Measurements from ENCODE around the gene DOCK4. TPM values are rescaled to one million over a fixed set of nuclear protein-coding genes. Genes with fewer than 3 reads are reported as not detected.

DOCK4 gene
- total RNA-seq, 1 donor = 31.8 TPM

DNA sequence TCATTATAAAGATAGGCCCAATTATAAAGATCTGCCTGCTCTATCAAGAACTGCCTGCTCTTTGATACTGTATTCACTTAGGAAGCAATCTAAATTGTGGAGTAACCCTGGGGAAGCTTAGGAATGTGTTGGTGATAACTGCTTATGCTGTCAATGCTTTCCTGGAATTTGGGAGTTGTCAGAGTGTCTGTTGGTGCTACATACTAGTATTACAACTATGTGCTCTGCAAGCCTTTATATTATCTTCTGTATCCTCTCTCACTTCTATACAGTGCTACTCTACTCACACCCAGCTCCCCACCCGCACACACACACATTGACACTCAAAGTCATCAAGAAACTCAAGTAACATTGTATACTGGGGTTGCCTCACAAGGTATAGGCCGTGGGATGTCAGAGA, 6.4 kb upstream of the DOCK4 start:
- peaks cover 6% of the 10 kb centered on the region for H4K20me1 ChIP-seq (ENCODE audit: insufficient read depth, low read length)
- peaks cover 8% of the 10 kb centered on the region for H3K4me1 ChIP-seq (ENCODE audit: insufficient read depth, low read length)
- TF ChIP-seq, protein P1, sequence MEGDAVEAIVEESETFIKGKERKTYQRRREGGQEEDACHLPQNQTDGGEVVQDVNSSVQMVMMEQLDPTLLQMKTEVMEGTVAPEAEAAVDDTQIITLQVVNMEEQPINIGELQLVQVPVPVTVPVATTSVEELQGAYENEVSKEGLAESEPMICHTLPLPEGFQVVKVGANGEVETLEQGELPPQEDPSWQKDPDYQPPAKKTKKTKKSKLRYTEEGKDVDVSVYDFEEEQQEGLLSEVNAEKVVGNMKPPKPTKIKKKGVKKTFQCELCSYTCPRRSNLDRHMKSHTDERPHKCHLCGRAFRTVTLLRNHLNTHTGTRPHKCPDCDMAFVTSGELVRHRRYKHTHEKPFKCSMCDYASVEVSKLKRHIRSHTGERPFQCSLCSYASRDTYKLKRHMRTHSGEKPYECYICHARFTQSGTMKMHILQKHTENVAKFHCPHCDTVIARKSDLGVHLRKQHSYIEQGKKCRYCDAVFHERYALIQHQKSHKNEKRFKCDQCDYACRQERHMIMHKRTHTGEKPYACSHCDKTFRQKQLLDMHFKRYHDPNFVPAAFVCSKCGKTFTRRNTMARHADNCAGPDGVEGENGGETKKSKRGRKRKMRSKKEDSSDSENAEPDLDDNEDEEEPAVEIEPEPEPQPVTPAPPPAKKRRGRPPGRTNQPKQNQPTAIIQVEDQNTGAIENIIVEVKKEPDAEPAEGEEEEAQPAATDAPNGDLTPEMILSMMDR (IDR thresholded peaks at IDR 0.05; ENCODE audit: extremely low read depth, low read depth, low read length) = no peak
- H3K36me3 ChIP-seq (ENCODE audit: insufficient read depth, low read length) = no peaks in the 10 kb centered on the region
- peaks cover 69% of the 10 kb centered on the region for H3K79me2 ChIP-seq (ENCODE audit: insufficient read depth, low read length)
- no peak for DNase-seq (ENCODE audit: insufficient read length, low spot score, missing footprints)
- H3K27me3 ChIP-seq (ENCODE audit: insufficient read depth, low read length) = no peaks in the 10 kb centered on the region
- H3K4me3 ChIP-seq (ENCODE audit: insufficient read depth, low read length) = no peak overlapping the region
- H3K4me2 ChIP-seq (ENCODE audit: insufficient read depth, low read length) = no peak overlapping the region
- no peak overlapping the region for H2AFZ ChIP-seq (ENCODE audit: low read length)
- H3K27ac ChIP-seq (ENCODE audit: low read depth, low read length) = no peak overlapping the region
- H3K9me3 ChIP-seq (ENCODE audit: low read depth, low read length) = no peaks in the 10 kb centered on the region

DNA sequence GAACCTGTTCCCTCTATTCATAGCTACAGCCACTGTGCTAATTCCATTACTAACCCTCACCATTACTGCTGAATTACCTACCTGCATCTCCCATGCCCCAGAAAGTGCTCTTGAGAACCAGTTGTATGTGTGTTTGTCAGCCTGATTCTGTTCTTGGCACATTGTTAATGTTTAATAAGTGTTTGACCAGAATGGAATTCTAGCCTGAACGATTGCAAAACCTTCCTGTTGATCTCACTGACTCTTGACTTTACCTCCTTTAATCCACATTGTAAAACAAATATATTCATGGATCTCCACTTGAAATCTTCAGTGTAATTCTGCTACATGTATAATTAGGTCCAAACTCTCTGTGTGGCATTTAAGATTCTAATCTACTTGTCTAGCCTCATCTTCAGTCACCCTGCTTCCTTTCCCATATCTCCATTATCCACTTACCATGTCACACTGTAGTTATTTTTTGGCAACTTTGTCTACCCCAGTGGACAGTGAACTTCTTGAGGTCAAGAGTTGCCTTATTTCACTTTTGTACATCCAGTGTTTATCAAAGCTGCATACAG, 5.2 kb upstream of the DOCK4 start:
- H3K79me2 ChIP-seq (ENCODE audit: insufficient read depth, low read length) = peaks cover 71% of the 10 kb centered on the region

DNA sequence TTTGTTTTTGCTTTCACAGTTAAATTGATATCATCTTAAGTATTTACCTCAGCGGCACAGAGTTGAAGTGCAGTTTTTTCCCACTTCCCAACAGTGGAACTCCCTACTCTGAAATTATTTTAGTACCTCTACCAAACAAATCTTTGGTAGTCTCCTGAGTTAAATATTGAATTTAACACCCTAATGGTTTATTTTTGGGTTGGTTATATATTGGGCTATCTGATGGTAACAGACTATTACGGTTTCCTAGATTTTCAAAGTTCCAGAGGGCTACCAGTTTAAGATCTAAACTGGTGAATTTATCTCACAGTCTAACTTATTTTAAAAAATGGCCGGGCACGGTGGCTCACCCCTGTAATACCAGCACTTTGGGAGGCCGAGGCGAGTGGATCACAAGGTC, 1.6 kb upstream of the DOCK4 start:
- TF ChIP-seq, protein P1 (IDR thresholded peaks at IDR 0.05; ENCODE audit: extremely low read depth, low read depth, low read length) = no peak
- H3K27me3 ChIP-seq (ENCODE audit: insufficient read depth, low read length) = no peaks in the 10 kb centered on the region
- peaks cover 22% of the 10 kb centered on the region for H3K4me1 ChIP-seq (ENCODE audit: insufficient read depth, low read length)
- no peaks in the 10 kb centered on the region for H3K36me3 ChIP-seq (ENCODE audit: insufficient read depth, low read length)
- peaks cover 3% of the 10 kb centered on the region for H4K20me1 ChIP-seq (ENCODE audit: insufficient read depth, low read length)
- no peak overlapping the region for H3K27ac ChIP-seq (ENCODE audit: low read depth, low read length)
- peak overlapping the region; percentile 99 for H3K4me2 ChIP-seq (ENCODE audit: insufficient read depth, low read length)
- peaks cover 74% of the 10 kb centered on the region for H3K79me2 ChIP-seq (ENCODE audit: insufficient read depth, low read length)
- no peak overlapping the region for H3K4me3 ChIP-seq (ENCODE audit: insufficient read depth, low read length)
- no peak overlapping the region for H2AFZ ChIP-seq (ENCODE audit: low read length)
- DNase-seq (ENCODE audit: insufficient read length, low spot score, missing footprints) = peak; percentile 52
- no peaks in the 10 kb centered on the region for H3K9me3 ChIP-seq (ENCODE audit: low read depth, low read length)

More for the DNA sequence above, 5.2 kb upstream of the DOCK4 start:
- Histone ChIP-seq H4K20me1 (ENCODE audit: insufficient read depth, low read length) (peaks cover 6% of the 10 kb centered on the region), H3K4me1 (ENCODE audit: insufficient read depth, low read length) (peaks cover 12% of the 10 kb centered on the region), H3K36me3 (ENCODE audit: insufficient read depth, low read length) (no peaks in the 10 kb centered on the region), H3K4me3 (ENCODE audit: insufficient read depth, low read length) (no peak overlapping the region), H3K9me3 (ENCODE audit: low read depth, low read length) (no peaks in the 10 kb centered on the region), H3K4me2 (ENCODE audit: insufficient read depth, low read length) (no peak overlapping the region), H3K27ac (ENCODE audit: low read depth, low read length) (no peak overlapping the region), H3K27me3 (ENCODE audit: insufficient read depth, low read length) (no peaks in the 10 kb centered on the region), H2AFZ (ENCODE audit: low read length) (no peak overlapping the region)
- TF ChIP-seq, protein P1 (IDR thresholded peaks at IDR 0.05; ENCODE audit: extremely low read depth, low read depth, low read length) = no peak
- peak; percentile 4 for DNase-seq (ENCODE audit: insufficient read length, low spot score, missing footprints)

GRCh38 chr7:112206991-112207592, 893 bp upstream of the DOCK4 start:
- Histone ChIP-seq H3K79me2 (ENCODE audit: insufficient read depth, low read length) (peaks cover 76% of the 10 kb centered on the region), H3K36me3 (ENCODE audit: insufficient read depth, low read length) (no peaks in the 10 kb centered on the region), H3K4me2 (ENCODE audit: insufficient read depth, low read length) (peak overlapping the region; percentile 99), H3K27me3 (ENCODE audit: insufficient read depth, low read length) (no peaks in the 10 kb centered on the region), H2AFZ (ENCODE audit: low read length) (peak overlapping the region; percentile 100), H3K4me1 (ENCODE audit: insufficient read depth, low read length) (peaks cover 22% of the 10 kb centered on the region), H3K27ac (ENCODE audit: low read depth, low read length) (peak overlapping the region; percentile 88), H3K4me3 (ENCODE audit: insufficient read depth, low read length) (peak overlapping the region; percentile 100), H4K20me1 (ENCODE audit: insufficient read depth, low read length) (peaks cover 3% of the 10 kb centered on the region), H3K9me3 (ENCODE audit: low read depth, low read length) (no peaks in the 10 kb centered on the region)
- peak; percentile 80 for DNase-seq (ENCODE audit: insufficient read length, low spot score, missing footprints)
- TF ChIP-seq, protein P1 (IDR thresholded peaks at IDR 0.05; ENCODE audit: extremely low read depth, low read depth, low read length) = no peak
